Measurements from ENCODE around the gene AANAT.

DNA sequence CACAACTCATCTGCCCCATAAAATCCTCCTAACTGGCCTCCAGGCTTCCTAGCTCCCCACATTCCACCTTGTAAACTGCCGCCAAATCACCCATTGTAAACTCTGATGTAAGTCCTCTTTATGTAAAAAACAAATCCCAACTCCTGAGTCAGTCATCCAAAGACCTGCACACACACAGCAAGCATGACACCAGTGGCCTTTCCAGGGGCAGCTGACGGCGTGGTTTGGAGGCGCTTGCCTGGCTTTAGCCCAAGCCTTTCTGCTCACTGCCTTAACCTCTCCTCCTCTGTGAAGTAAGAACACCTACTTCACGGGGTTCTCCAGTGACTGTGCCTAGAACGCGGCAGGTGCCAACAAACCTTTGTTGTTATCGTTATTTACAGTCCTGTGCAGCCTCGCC lies 28.5 kb upstream of the AANAT start:
- TF ChIP-seq EZH2 (IDR thresholded peaks at IDR 0.05; ENCODE audit: insufficient read depth, poor library complexity, severe bottlenecking): no peak
- TF ChIP-seq EZH2phosphoT487 (IDR thresholded peaks at IDR 0.05; ENCODE audit: insufficient read depth, low read depth): no peak

All from GM23248 (cell line).